GM21390 (cell line): ENCODE data around the gene CNGB1.

Experiments
- ATAC-seq: cut with Tn5 transposase; IDR thresholded peaks from one replicate; pipeline ENCODE4 v1.9.1; 2021; ENCODE audit not compliant: unreplicated experiment

The CNGB1 gene

DNA sequence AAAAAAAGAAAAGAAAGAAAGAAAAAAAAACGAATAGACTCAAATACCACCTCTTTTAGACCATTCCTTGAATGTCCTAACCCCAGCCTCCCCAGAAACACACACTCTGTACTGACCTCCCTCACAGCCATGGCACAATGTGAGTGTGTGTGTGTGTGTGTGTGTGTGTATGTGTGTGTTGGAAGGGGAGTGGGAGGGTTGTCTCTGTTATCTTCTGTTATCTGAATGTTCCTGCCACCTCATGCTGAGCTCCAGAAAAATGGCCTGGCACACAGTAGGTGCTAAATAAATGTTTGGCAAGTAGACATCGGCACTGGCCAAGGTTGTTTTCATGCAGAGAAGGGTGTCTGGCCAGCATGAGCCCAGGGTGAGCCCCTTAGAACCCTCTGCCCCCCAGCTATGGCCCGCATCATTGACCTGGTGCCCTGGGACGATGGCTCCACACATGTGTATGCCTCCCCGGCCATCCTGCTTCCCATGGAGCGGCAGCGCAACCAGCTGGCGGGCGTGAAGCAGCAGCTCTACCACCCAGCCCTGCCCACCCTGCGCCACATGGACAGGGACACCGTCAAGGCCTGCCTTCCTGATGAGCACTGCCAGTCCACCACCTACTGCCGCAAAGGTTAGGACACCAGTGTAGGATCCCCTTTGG, 6.6 kb upstream of the CNGB1 start:
- no peak for ATAC-seq

DNA sequence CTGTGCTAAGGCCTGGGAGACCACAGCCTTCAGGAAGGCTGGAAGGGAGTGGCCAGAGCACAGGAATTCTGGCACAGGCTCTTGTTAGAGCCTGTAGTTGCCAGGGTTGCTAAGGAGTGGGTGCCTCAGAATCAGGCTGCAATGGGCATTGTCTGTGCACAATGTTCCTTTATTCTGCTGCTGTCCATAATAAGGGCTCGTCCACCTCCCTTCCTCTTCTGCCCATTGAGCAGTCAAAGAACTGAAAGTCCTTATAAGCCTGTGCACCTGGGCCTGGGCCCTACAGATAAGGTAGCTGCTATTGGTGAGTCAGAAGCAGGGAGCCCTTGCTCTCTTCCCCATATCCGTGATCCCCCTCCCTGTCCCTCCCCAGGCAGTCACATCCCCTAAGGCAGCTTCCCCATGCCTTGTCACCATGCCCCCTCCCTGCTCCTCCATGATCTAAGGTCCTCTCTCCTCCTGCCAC, 5.4 kb upstream of the CNGB1 start:
- ATAC-seq, result no peak

DNA sequence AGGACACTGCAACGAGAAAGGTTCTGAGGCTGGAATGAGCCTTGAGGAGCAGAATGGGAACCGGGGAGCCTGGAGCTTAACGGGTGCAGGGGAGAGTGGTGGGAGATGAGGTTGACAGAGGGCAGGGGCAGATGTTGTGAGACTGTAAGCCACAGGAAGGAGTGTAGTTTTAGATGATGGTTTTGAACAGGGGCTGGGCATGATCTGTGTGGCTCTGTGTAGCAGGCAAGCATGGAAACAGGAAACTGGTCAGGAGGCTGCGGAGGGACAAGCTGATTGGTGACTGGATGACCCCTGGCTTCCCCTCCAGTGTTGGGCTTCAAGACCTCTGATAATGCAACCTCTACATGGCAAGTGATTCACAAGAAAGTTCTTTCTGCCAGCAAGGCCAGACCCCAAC, 1.4 kb upstream of the CNGB1 start:
- ATAC-seq, result no peak

DNA sequence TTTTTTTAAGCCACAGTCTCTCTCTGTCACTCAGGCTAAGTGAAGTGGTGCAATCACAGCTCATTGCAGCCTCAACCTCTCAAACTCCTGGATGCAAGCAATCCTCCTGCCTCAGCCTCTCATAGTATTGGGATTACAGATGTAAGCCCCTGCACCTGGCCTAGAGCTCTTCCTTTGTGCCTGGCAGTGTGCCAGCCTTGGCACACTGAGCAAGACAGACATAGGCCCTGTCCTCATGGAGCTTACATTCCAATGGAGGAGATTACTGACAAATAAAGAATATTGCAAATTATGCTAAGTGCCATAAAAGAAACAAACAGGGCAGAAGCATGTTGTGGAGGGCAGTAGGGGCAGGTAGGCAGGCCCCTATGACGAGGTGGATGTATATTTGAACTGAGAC, 920 bp upstream of the CNGB1 start:
- ATAC-seq, result no peak

DNA sequence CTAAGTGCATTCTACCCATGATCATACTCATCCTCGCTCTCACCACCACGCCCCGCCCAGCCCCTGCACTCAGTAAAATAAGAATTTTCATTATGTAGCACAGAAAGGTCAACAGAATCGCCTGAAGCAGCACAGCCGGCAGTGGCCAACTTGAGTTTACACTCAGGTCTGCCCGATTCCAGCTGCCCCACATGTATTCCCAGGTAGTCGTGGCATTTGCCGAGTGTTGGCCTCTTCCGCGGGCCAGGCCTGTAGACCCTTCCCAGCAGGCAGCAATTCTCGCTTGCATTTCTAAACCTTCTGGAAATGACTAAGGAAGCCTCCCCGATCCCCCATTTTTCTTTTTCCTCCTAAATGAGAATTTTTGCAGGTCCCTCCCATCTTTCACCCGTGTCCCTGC, 609 bp downstream of the CNGB1 start:
- no peak for ATAC-seq

DNA sequence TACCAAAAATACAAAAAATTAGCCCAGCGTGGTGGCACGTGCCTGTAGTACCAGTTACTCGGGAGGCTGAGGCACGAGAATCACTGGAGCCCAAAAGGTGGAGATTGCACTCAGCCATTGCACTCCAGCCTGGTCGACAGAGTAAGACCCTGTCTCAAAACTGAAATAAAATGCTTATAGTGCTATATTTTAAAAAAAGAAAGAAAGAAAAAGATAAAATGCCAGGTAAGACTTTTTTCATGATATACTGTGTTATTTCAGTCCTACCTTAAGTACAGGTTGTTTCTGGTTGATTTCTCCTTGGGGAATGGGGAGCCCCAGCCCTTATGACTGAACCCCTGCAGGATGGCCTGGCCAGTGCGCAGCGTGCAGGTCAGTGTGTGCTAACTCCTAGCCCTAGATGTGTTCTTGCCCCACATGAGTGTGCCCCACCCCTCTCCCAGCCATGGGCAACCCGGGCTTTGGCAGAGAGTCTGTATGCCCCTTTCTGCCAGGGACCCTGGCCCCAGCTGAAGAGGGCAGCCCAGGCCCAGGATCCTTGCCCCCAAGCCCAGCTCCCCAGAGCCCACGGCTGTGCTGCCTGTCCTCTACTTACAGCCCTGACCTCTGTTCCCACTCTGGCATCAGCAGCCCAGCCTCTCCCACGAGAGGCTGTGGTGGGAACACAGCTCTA, 1.3 kb downstream of the CNGB1 start:
- ATAC-seq, result no peak

DNA sequence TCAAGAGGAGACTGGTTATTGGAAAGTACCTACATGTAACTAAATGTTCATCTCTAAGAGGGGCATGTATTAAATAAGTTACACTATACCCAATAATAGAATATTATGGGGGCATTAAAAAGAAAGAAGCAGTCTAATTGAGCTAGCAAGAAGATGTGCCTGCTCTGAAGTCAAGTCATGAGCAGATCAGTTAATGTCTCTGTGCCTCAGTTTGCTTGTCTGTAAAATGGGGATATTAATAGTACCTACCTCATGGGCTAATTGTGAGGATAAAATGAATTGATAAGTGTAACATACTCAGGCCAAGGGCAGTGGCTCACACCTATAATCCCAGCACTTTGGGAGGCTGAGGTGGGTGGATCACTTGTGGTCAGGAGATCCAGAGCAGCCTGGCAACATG, 3.0 kb downstream of the CNGB1 start:
- ATAC-seq, result no peak

DNA sequence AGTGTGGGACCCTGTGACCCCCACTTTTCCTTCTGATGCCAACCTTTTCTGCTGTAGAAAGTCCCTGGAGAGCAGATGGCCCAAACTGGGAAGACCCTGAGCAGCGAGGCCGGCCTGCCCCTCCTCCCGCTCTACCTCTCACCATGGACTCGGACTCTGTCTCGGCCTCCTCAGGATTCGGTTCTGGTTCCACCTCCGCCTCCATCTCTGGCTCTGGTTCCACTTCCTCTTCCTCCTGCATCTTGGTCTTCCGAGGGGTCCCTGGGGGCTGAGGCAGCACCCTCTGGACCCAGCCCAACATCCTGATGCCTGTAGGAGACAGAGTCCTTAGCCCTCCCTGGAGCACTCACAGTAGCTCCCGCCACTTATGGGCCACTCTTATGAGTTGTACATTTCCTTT, 3.9 kb downstream of the CNGB1 start:
- ATAC-seq, result no peak

DNA sequence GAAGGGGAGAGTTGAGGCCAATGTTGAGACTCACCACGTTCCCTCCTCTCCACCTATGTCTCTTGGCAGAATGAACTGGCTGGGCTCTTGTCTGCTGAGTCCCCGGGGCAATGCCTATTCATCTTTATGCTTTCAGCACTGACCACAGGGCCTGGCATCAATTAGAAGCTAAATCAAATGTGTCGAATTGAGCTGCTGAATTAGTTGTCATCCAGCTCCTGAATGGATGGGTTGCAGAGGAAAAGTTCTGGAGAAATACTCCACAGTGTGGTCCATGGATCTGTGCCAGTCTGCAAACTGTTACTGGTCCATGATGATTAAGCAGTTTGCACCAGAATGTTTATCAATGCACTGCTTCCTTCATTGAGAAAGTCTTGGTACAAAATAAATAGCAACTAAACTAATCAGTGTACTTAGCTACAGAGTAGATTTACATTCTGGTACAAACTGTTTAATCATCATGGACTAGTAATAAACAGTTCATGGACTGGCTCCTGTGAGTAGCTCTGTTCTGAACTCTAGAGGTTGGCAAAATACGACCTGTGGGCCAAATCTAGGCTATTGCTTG, 4.6 kb downstream of the CNGB1 start:
- no peak for ATAC-seq

DNA sequence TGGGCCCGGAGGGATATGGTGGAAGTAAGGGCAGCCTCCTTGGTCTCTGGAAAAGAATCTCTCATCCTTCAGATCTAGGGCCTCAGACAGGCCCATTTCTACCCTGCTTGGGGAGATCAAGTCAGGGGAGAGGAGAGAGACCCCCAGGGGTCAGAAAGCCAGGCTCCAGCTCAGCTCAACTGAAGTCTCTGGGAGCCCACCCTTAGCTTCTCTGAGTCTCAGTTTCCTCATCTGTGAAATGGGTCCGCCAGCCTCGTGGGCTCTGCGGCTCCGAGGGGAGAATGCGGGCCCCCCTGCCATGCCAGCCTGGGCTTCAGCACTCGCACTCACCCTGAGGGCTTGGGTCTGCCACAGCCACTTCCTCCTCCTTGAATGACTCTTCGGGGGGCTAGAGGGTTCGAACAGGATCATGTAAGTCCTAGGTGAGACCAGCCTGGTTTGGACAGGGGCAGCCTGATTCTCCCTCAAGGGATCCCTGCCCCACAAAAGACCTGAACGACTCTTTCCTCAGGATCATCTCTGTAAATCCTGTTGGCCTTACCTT, 6.7 kb downstream of the CNGB1 start:
- no peak for ATAC-seq

DNA sequence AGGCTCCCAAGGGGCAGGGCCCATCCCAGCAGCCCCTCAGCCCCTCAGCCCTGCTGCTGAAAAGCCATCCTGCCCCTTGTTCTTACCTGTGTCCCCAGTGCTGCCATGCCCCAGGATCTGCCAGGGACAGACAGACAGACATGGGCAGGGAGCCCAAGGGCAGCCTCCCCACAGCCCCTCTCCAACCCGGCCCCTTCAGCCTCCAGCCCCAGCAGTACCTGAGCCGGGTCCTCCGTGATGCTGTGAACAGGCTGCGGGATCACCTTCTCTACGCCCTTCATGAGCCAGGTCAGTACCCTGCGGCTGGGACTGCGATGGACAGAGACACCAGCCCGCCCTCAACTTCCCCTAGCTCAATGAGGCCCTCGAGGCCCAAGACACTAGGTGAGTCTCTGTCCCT, 8.2 kb downstream of the CNGB1 start:
- no peak for ATAC-seq

DNA sequence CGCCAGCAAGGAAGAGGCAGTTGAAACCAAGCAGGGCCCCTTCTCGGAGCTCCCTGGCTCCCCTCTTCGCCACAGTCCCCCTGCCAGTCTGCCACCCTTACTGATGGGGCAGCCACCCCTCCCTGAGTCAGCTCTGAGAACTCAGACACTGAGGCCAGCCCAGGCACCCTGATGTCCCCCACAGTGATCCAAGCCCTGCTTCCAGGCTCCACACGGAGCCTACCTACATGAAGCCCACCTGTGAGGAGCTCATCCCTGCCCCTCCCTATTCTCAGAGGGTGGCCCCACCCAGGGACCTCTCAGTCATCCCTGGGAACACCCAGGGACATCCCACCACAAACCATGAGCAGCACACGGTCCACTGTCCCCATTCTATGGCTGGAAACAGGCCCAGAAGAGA, 8.9 kb downstream of the CNGB1 start:
- no peak for ATAC-seq

DNA sequence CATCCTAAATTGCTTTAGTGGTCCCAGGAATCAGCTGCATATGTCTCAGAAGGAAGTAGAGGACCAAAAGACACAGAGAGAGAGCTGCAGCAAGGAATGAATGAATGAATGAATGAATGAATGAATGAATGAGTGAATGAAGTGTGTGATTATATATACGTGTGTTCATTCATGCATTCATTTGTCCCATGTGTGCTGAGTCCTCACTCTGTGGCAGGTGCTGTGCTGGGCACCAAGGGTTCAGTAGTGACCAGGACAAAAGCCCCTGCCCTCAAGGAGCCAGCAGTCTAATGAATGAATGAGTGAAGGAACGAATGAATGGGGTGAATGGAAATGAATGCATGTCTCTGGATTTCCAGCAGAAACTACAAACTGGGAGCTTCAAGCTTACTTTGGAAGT, 9.4 kb downstream of the CNGB1 start:
- ATAC-seq, result no peak

DNA sequence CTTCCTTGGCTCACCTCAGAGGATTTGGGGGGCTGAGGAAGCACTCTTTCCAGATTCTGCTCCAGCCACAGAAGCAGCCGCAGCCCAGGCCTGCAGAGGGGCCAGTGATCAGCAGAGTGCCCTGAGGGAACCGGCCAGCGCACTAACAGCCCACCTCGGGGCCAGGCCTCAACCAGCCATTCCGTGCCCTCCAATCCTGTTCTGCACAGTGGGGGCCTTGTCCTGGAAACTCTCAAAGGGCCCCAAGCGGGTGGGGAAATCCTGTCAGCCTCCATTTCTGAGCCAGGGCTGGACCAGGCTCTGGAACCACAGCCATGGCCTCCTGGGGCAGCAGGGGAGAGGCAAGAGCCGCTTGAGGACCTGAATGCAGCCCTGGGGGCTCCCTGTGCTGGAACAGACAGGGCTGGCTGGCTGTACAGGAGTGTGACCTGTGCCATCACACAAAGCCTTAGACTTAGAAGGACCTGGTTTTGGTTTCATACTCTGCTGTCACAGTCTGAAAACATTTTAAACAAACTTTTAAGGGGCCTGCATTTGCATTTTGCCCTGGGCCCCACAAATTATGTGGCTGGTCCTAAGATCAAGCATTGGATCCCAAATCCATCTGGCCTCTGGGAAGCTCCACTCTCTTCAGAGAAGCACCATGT, 10.0 kb downstream of the CNGB1 start:
- ATAC-seq, result no peak

DNA sequence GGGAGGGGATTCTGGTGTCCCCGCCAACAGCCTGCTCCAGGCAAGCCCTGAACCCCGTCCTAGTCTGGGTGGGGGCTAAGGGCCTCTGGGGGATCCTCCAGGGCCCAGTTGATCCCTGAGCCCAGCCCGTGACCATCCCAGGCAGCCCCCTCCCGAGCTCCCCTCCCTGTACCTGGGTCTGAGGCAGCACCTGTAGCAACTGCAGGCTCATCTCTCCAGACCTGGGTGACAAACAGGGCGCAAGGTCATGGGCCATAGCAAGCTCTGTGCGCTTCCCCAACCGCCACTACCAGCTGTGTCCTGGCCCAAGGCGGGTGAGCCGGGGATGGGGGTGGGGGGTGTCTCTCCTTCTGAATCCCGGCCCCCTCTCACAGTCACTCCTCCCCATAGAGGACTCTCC, 10.6 kb downstream of the CNGB1 start:
- ATAC-seq, result no peak

DNA sequence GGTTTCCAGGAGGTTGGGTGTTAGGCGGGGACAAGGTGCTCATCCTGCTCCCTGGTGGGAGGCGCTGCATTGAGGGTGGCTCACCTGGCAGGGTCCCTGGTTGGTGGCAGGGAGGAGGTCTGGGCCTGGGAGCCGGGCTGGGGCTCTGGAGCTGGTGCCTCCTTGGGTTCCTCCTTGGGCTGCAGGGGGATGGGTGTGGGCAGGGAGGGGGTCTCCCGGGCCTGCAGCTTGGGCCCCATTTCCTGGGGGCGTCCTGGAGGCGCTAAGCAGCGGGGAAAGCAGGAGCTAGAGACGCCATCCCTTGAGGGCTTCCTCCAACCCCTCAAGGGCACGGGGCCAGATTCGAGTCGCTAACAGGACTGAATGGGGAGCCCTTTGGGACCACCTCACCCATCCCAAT, 11.1 kb downstream of the CNGB1 start:
- ATAC-seq, result no peak

DNA sequence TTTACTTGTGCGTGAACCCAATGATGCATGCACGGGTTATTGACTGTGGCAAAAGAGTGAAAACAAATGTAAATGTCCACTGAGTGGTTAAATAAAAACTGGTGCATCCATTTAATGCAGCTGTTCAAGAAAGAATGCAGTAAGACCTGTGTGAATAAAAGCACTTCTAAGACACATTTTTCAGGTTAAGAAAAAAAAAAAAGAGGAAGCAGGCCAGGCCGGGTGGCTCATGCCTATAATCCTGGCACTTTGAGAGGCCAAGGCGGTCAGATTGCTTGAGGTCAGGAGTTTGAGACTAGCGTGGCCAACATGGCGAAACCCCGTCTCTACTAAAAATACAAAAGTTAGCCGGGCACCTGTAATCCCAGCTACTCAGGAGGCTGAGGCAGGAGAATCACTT, 11.8 kb downstream of the CNGB1 start:
- ATAC-seq, result no peak

DNA sequence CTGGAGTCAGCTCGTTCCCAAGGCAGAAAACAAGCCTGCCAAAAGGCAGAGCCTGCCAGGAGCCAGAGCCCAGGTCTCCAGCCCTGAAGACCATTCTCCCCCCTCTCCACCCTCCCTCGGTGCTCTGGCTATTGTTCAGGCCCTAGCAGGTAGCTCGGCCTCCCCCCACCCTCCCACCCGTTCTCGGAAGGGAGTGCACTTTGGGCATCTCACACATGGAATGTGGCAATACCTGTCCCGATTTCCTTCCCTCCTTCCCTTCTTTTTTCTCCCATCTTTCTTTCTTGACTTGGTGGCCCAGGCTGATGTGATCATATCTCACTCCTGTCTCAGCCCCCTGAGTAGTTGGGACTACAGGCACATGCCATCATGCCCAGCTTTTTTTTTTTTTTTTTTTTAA, 12.4 kb downstream of the CNGB1 start:
- ATAC-seq, result no peak

DNA sequence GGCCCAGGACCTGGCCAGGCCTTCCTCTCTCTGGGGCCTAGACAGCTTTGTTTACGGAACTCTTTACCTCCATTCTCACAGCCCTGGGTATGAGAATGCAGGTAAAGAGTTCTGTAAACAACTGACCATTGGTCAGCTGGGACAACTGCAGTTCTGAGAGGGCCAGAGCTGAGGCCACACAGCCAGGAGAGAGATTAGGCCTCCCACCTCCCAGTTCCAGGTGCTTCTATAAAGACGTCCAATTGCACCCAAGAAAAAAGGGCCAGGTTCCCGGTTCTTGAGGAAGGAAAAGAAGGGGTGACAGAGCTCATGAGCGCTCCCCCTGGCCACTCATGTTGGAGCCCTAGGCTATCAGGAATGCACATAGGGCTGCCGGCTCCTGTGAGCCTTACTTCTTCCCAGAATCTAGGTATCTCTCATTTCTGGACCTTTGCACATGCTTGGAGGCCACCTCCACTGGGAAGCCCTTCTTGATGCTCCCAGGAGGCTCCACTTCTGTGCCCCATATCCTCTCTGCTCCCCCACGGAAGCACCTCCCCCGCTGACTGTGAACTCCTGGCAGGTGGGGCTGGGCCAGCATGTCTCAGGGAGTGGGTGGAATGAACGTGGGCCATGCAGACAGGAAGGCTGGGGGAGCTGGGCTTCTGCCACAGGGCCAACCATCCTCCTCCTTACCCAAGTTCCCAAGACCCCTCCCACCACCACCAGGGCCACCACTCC, 13.1 kb downstream of the CNGB1 start:
- no peak for ATAC-seq

DNA sequence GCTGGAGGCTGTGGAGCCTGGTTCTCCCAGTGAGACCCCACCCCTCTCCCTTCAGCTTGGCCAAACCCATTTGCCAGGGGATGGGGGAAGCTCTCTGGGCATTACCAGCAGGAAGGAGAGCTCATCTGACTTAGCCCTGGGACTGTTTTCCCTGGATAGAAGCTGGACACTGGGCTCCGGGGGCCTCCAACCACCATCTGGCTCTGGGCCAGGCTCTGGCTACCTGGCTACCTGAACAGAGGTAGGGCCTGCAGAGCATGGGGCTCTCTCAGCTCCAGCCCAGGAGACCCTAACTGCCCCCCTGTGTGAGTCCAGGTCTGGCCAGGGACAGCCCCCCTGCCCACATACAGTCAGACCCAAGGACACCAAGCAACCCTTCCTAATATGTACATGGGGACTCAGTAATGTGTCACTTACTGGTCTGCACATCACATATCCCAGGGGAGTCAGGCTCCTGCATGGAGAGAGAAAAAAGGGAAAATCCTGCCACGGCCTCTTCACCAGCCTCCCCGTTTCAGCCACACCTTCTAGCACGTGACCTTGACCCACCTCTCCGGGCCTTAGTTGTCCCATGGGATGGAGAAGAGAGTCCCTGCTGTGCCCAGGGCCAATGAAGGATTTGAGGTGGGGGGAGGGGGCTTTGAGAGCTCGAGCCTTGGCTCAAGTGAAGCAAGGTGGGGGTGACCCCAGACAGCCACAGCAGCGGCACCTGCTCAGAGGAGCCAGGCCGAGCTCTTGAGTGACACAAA, 13.8 kb downstream of the CNGB1 start:
- ATAC-seq, result no peak
